CD4-positive, CD25-positive, alpha-beta regulatory T cell (primary cell): ENCODE results near the gene MCRS1. TPM values are rescaled to one million over a fixed set of nuclear protein-coding genes. Genes with fewer than 3 reads are reported as not detected.

ENCODE experiments used
- ATAC-seq, 2 donors: fragments of 150-1000 bp; cut with Tn5 transposase; one replicate each; pipeline ENCODE4 v1.10.0; 2021; ENCODE audit warnings: low read depth in 2 of 2, moderate number of reproducible peaks in 2 of 2, moderate library complexity in 1 of 2
- DNase-seq, 3 donors: peaks; one replicate each; pipeline versions ENCODE4 v3.0.0 to v3.0.0-alpha.2; 2012 to 2022; ENCODE audit warnings: mixed read lengths in 1 of 3
- H3K27ac ChIP-seq: one replicate; pipeline ENCODE4 v1.7.0; 2013; ENCODE audit warnings: mild to moderate bottlenecking, low read length; ENCODE audit not compliant: insufficient read depth, poor library complexity, severe bottlenecking
- H3K27me3 ChIP-seq: one replicate; pipeline ENCODE4 v1.7.0; 2013; ENCODE audit warnings: low read length; ENCODE audit not compliant: control insufficient read depth, insufficient read depth
- H3K36me3 ChIP-seq: one replicate; pipeline ENCODE4 v1.7.0; 2013; ENCODE audit warnings: mild to moderate bottlenecking, low read length, moderate library complexity; ENCODE audit not compliant: control insufficient read depth, insufficient read depth
- H3K4me1 ChIP-seq: 2 replicates; pipeline ENCODE4 v1.7.0; 2013; ENCODE audit warnings: mild to moderate bottlenecking, low read length; ENCODE audit not compliant: insufficient read depth, control insufficient read depth, poor library complexity, severe bottlenecking
- H3K4me3 ChIP-seq: one replicate; pipeline ENCODE4 v1.7.0; 2013; ENCODE audit warnings: low read depth, mild to moderate bottlenecking, low read length, moderate library complexity
- H3K9me3 ChIP-seq, 2 experiments: 1 replicate in 1 of 2; 2 replicates in 1 of 2; pipeline ENCODE4 v1.7.0; 2013; ENCODE audit warnings: low read length in 2 of 2, mild to moderate bottlenecking in 1 of 2, moderate library complexity in 1 of 2; ENCODE audit not compliant: control insufficient read depth in 2 of 2
- H3K27ac Mint-ChIP-seq, 3 donors: one replicate each; pipeline ENCODE4 v1.8.0; 2020 to 2022; ENCODE audit warnings: mild to moderate bottlenecking in 3 of 3, mixed read lengths in 3 of 3, moderate library complexity in 2 of 3
- H3K27me3 Mint-ChIP-seq: one replicate; pipeline ENCODE4 v1.8.0; 2022; ENCODE audit warnings: mild to moderate bottlenecking, mixed read lengths
- H3K36me3 Mint-ChIP-seq: one replicate; pipeline ENCODE4 v1.8.0; 2020; ENCODE audit warnings: mixed read lengths
- H3K4me1 Mint-ChIP-seq, 4 donors: one replicate each; pipeline ENCODE4 v1.8.0; 2020 to 2022; ENCODE audit warnings: mixed read lengths in 4 of 4, mild to moderate bottlenecking in 1 of 4
- H3K4me3 Mint-ChIP-seq, 4 donors: one replicate each; pipeline ENCODE4 v1.8.0; 2020 to 2022; ENCODE audit warnings: mild to moderate bottlenecking in 4 of 4, mixed read lengths in 4 of 4, moderate library complexity in 3 of 4
- H3K9me3 Mint-ChIP-seq, 7 donors: one replicate each; pipeline ENCODE4 v1.8.0; 2020 to 2022; ENCODE audit warnings: mixed read lengths in 7 of 7, mild to moderate bottlenecking in 3 of 7, moderate library complexity in 2 of 7
- polyA plus RNA-seq, 4 donors: library from polyadenylated mRNA; unstranded; fragments of 300-500 nt; fragmentation: Illumina TruSeq; gene quantifications; one replicate each; pipeline ENCODE4 v1.2.3, GENCODE V29; 2021
- total RNA-seq: library from RNA; stranded (reverse); gene quantifications from one replicate; pipeline ENCODE4 v1.2.3, GENCODE V29; 2022

MCRS1 gene
- total and polyA plus RNA-seq, 5 donors from 2014 or later = 62.8 to 81.0 (median 72.7) TPM

GRCh38 chr12:49587174-49587908, 19.4 kb upstream of the MCRS1 start:
- Histone ChIP-seq H3K9me3 (peaks cover 0 to 4% of the 10 kb centered on the region in 2 experiments), H3K27me3 (no peaks in the 10 kb centered on the region), H3K27ac (no peak overlapping the region), H3K4me1 (no peaks in the 10 kb centered on the region), H3K36me3 (peaks cover 9% of the 10 kb centered on the region), H3K4me3 (no peak overlapping the region)
- Mint-ChIP-seq H3K4me3 (no peak overlapping the region), H3K27me3 (no peaks in the 10 kb centered on the region), H3K4me1 (peaks cover 0 to 9% (median 6%) of the 10 kb centered on the region in 4 donors), H3K36me3 (peaks cover 36% of the 10 kb centered on the region), H3K27ac (no peak overlapping the region), H3K9me3 (peaks cover 0 to 5% (median 0%) of the 10 kb centered on the region in 7 donors)
- DNase-seq (no peak), ATAC-seq (no peak)

- Histone ChIP-seq H3K27me3 (no peaks in the 10 kb centered on the region), H3K9me3 (peaks cover 0 to under 1% of the 10 kb centered on the region in 2 experiments), H3K4me3 (no peak overlapping the region), H3K4me1 (no peaks in the 10 kb centered on the region), H3K27ac (no peak overlapping the region), H3K36me3 (peaks cover 9% of the 10 kb centered on the region)
- Mint-ChIP-seq H3K4me3 (no peak overlapping the region), H3K4me1 (peaks cover 4 to 15% (median 13%) of the 10 kb centered on the region in 4 donors), H3K9me3 (peaks cover 0 to 3% (median 0%) of the 10 kb centered on the region in 7 donors), H3K36me3 (peaks cover 36% of the 10 kb centered on the region), H3K27ac (no peak overlapping the region), H3K27me3 (no peaks in the 10 kb centered on the region)
- DNase-seq = no peak
- ATAC-seq = no peak
Observed at GRCh38 chr12:49585477-49586459, 17.8 kb upstream of the MCRS1 start.

- no peak overlapping the region for H3K4me3 ChIP-seq
- H3K36me3 Mint-ChIP-seq = peaks cover 29% of the 10 kb centered on the region
- peaks cover 8 to 14% (median 13%) of the 10 kb centered on the region in 4 donors for H3K4me1 Mint-ChIP-seq
- H3K9me3 ChIP-seq = no peaks in the 10 kb centered on the region
- DNase-seq (no peak), ATAC-seq (no peak)
- no peaks in the 10 kb centered on the region for H3K4me1 ChIP-seq
- no peaks in the 10 kb centered on the region for H3K27me3 ChIP-seq
- H3K27me3 Mint-ChIP-seq = no peaks in the 10 kb centered on the region
- no peak overlapping the region for H3K4me3 Mint-ChIP-seq
- no peak overlapping the region for H3K27ac ChIP-seq
- H3K9me3 Mint-ChIP-seq = no peaks in the 10 kb centered on the region
- H3K36me3 ChIP-seq = peaks cover 9% of the 10 kb centered on the region
- no peak overlapping the region for H3K27ac Mint-ChIP-seq
Observed at GRCh38 chr12:49584591-49584990, 16.6 kb upstream of the MCRS1 start.

- Mint-ChIP-seq H3K9me3 (no peaks in the 10 kb centered on the region), H3K27me3 (no peaks in the 10 kb centered on the region), H3K27ac (peak overlapping the region in 1 of 3 donors; percentile 43), H3K36me3 (peaks cover 26% of the 10 kb centered on the region), H3K4me3 (no peak overlapping the region), H3K4me1 (peaks cover 10 to 15% (median 13%) of the 10 kb centered on the region in 4 donors)
- H3K9me3 ChIP-seq = no peaks in the 10 kb centered on the region
- H3K27ac ChIP-seq = no peak overlapping the region
- no peak for DNase-seq
- H3K4me3 ChIP-seq = no peak overlapping the region
- no peaks in the 10 kb centered on the region for H3K4me1 ChIP-seq
- H3K36me3 ChIP-seq = peaks cover 9% of the 10 kb centered on the region
- no peak for ATAC-seq
- H3K27me3 ChIP-seq = no peaks in the 10 kb centered on the region
Observed at GRCh38 chr12:49583366-49584094, 15.6 kb upstream of the MCRS1 start.

- Mint-ChIP-seq H3K4me1 (peaks cover 11 to 17% (median 13%) of the 10 kb centered on the region in 4 donors), H3K36me3 (peaks cover 28% of the 10 kb centered on the region), H3K4me3 (no peak overlapping the region), H3K27me3 (no peaks in the 10 kb centered on the region), H3K27ac (peak overlapping the region in 1 of 3 donors; percentile 6), H3K9me3 (no peaks in the 10 kb centered on the region)
- no peaks in the 10 kb centered on the region for H3K9me3 ChIP-seq
- no peak overlapping the region for H3K4me3 ChIP-seq
- no peaks in the 10 kb centered on the region for H3K27me3 ChIP-seq
- H3K4me1 ChIP-seq = no peaks in the 10 kb centered on the region
- no peak for ATAC-seq
- H3K36me3 ChIP-seq = peaks cover 9% of the 10 kb centered on the region
- no peak overlapping the region for H3K27ac ChIP-seq
- DNase-seq = no peak
Observed at GRCh38 chr12:49582850-49583249, 14.9 kb upstream of the MCRS1 start.

GRCh38 chr12:49582201-49582600, 14.3 kb upstream of the MCRS1 start:
- Histone ChIP-seq H3K4me1 (no peaks in the 10 kb centered on the region), H3K27ac (no peak overlapping the region), H3K9me3 (no peaks in the 10 kb centered on the region), H3K4me3 (no peak overlapping the region), H3K27me3 (no peaks in the 10 kb centered on the region), H3K36me3 (peaks cover 9% of the 10 kb centered on the region)
- peak overlapping the region in 1 of 3 donors; percentile 6 for H3K27ac Mint-ChIP-seq
- H3K9me3 Mint-ChIP-seq = no peaks in the 10 kb centered on the region
- H3K36me3 Mint-ChIP-seq = peaks cover 33% of the 10 kb centered on the region
- peaks cover 12 to 19% (median 15%) of the 10 kb centered on the region in 4 donors for H3K4me1 Mint-ChIP-seq
- no peaks in the 10 kb centered on the region for H3K27me3 Mint-ChIP-seq
- H3K4me3 Mint-ChIP-seq = no peak overlapping the region
- ATAC-seq (no peak), DNase-seq (no peak)
